Loucy (cell line): ENCODE measurements around the gene PRSS56.

Experiments
- H2AFZ ChIP-seq: fragments of 200-600 bp; sonication (generic); 2 replicates; pipeline ENCODE4 v1.6.0; 2016; ENCODE audit warnings: antibody characterized with exemption, mild to moderate bottlenecking, low read length, moderate library complexity
- H3F3A ChIP-seq: fragments of 200-600 bp; 2 replicates; pipeline ENCODE4 v1.6.0; 2016; ENCODE audit warnings: antibody characterized with exemption, low read depth, mild to moderate bottlenecking
- H3K27me3 ChIP-seq: fragments of 200-600 bp; sonication (generic); 2 replicates; pipeline ENCODE4 v1.6.1; 2014; ENCODE audit warnings: low read length, mild to moderate bottlenecking; ENCODE audit not compliant: insufficient read depth, poor library complexity, severe bottlenecking
- H3K36me3 ChIP-seq: fragments of 200-600 bp; sonication (generic); 2 replicates; pipeline ENCODE4 v1.6.1; 2016; ENCODE audit warnings: low read length; ENCODE audit not compliant: insufficient read depth
- H3K4me1 ChIP-seq: fragments of 200-600 bp; sonication (generic); 2 replicates; pipeline ENCODE4 v1.5.1; 2014; ENCODE audit warnings: low read length, mild to moderate bottlenecking; ENCODE audit not compliant: insufficient read depth, poor library complexity, severe bottlenecking
- H3K4me2 ChIP-seq: fragments of 200-600 bp; sonication (generic); 2 replicates; pipeline ENCODE4 v1.6.0; 2014; ENCODE audit warnings: antibody characterized with exemption, low read length, low read depth, mild to moderate bottlenecking; ENCODE audit not compliant: poor library complexity, severe bottlenecking
- H3K4me3 ChIP-seq: fragments of 200-600 bp; sonication (generic); 2 replicates; pipeline ENCODE4 v1.5.1; 2014; ENCODE audit warnings: low read length, mild to moderate bottlenecking, mixed read lengths; ENCODE audit not compliant: poor library complexity, severe bottlenecking
- H3K79me2 ChIP-seq: fragments of 200-600 bp; sonication (generic); 2 replicates; pipeline ENCODE4 v1.6.1; 2014; ENCODE audit warnings: low read length; ENCODE audit not compliant: insufficient read depth
- H3K9ac ChIP-seq: fragments of 200-600 bp; sonication (generic); 2 replicates; pipeline ENCODE4 v1.6.0; 2014; ENCODE audit warnings: mild to moderate bottlenecking, low read depth, low read length, moderate library complexity; ENCODE audit not compliant: poor library complexity, severe bottlenecking
- H3K9me2 ChIP-seq: fragments of 200-600 bp; sonication (generic); replicated peaks from 2 replicates; pipeline ENCODE4 v1.6.1; 2016; ENCODE audit warnings: low read depth, low read length, mixed read lengths
- H3K9me3 ChIP-seq: fragments of 200-600 bp; sonication (generic); 2 replicates; pipeline ENCODE4 v1.6.1; 2014; ENCODE audit warnings: mild to moderate bottlenecking, antibody characterized with exemption, low read length, low read depth; ENCODE audit not compliant: insufficient read depth
- H4K20me1 ChIP-seq: fragments of 200-600 bp; sonication (generic); 2 replicates; pipeline ENCODE4 v1.6.0; 2014; ENCODE audit warnings: antibody characterized with exemption, low read length, mild to moderate bottlenecking; ENCODE audit not compliant: insufficient read depth, poor library complexity, severe bottlenecking
- CTCF ChIP-seq: fragments of 200-600 bp; sonication (generic); conservative IDR thresholded peaks from 2 replicates; pipeline ENCODE4 v1.5.1; 2014; ENCODE audit warnings: mild to moderate bottlenecking, antibody characterized with exemption, low read length
- EZH2phosphoT487 ChIP-seq: fragments of 200-600 bp; IDR thresholded peaks from 2 replicates; pipeline ENCODE4 v1.6.1; 2018; ENCODE audit warnings: antibody characterized with exemption, mild to moderate bottlenecking, moderate library complexity, borderline replicate concordance

Gene PRSS56

GRCh38 chr2:232511336-232511890 is 8.8 kb upstream of the PRSS56 start:
- H3K79me2 ChIP-seq: no peaks in the 10 kb centered on the region
- TF ChIP-seq EZH2phosphoT487 (no peak), CTCF (no peak)
- no peaks in the 10 kb centered on the region for H3K27me3 ChIP-seq
- H3K9me3 ChIP-seq: no peaks in the 10 kb centered on the region
- no peak overlapping the region for H3K9ac ChIP-seq
- H3K4me1 ChIP-seq: no peaks in the 10 kb centered on the region
- no peaks in the 10 kb centered on the region for H3F3A ChIP-seq
- no peaks in the 10 kb centered on the region for H4K20me1 ChIP-seq
- no peak overlapping the region for H3K4me3 ChIP-seq
- H3K9me2 ChIP-seq: no peaks in the 10 kb centered on the region
- no peak overlapping the region for H3K4me2 ChIP-seq
- no peak overlapping the region for H2AFZ ChIP-seq
- H3K36me3 ChIP-seq: no peaks in the 10 kb centered on the region

GRCh38 chr2:232512602-232513001 is 7.6 kb upstream of the PRSS56 start:
- H3K79me2 ChIP-seq: no peaks in the 10 kb centered on the region
- H4K20me1 ChIP-seq: no peaks in the 10 kb centered on the region
- no peak overlapping the region for H3K4me3 ChIP-seq
- no peak overlapping the region for H3K4me2 ChIP-seq
- no peaks in the 10 kb centered on the region for H3K27me3 ChIP-seq
- H3K9me2 ChIP-seq: no peaks in the 10 kb centered on the region
- no peaks in the 10 kb centered on the region for H3K36me3 ChIP-seq
- no peaks in the 10 kb centered on the region for H3K4me1 ChIP-seq
- H3K9ac ChIP-seq: no peak overlapping the region
- H3K9me3 ChIP-seq: no peaks in the 10 kb centered on the region
- TF ChIP-seq CTCF (no peak), EZH2phosphoT487 (no peak)
- no peaks in the 10 kb centered on the region for H3F3A ChIP-seq
- no peak overlapping the region for H2AFZ ChIP-seq

- H3K4me3 ChIP-seq: no peak overlapping the region
- no peaks in the 10 kb centered on the region for H3K9me3 ChIP-seq
- H3F3A ChIP-seq: no peaks in the 10 kb centered on the region
- H3K27me3 ChIP-seq: no peaks in the 10 kb centered on the region
- TF ChIP-seq EZH2phosphoT487 (no peak), CTCF (no peak)
- no peaks in the 10 kb centered on the region for H3K9me2 ChIP-seq
- H3K4me2 ChIP-seq: no peak overlapping the region
- no peaks in the 10 kb centered on the region for H4K20me1 ChIP-seq
- no peaks in the 10 kb centered on the region for H3K4me1 ChIP-seq
- no peaks in the 10 kb centered on the region for H3K36me3 ChIP-seq
- H3K79me2 ChIP-seq: no peaks in the 10 kb centered on the region
- no peak overlapping the region for H2AFZ ChIP-seq
- H3K9ac ChIP-seq: no peak overlapping the region
Observed at GRCh38 chr2:232513353-232513752, 6.8 kb upstream of the PRSS56 start.
